Neural cell (in vitro differentiated cells): ENCODE results near the gene RAB44. TPM values are rescaled to one million over a fixed set of nuclear protein-coding genes. Genes with fewer than 3 reads are reported as not detected.

ENCODE experiments used
- H2AFZ ChIP-seq: fragments of 200-600, 300-800 bp; sonication (generic), shearing (Covaris generic); 2 replicates; pipeline ENCODE4 v1.6.0; 2014; ENCODE audit warnings: low read depth, mild to moderate bottlenecking, antibody characterized with exemption, low read length, moderate library complexity
- H3F3A ChIP-seq: fragments of 200-600 bp; shearing (Covaris generic); 2 replicates; pipeline ENCODE4 v1.6.1; 2016; ENCODE audit warnings: mild to moderate bottlenecking, moderate library complexity, mixed read lengths, antibody characterized with exemption, low read length; ENCODE audit not compliant: insufficient read depth, poor library complexity, severe bottlenecking
- H3K27ac ChIP-seq: fragments of 200-600, 300-800 bp; sonication (generic), shearing (Covaris generic); 2 replicates; pipeline ENCODE4 v1.5.1; 2014; ENCODE audit warnings: mild to moderate bottlenecking, low read length, moderate library complexity
- H3K27me3 ChIP-seq: fragments of 300-800, 200-600 bp; sonication (generic), shearing (Covaris generic); 2 replicates; pipeline ENCODE4 v1.6.0; 2014; ENCODE audit warnings: mild to moderate bottlenecking, low read depth, low read length, moderate library complexity; ENCODE audit not compliant: insufficient read depth
- H3K36me3 ChIP-seq: fragments of 300-800, 200-600 bp; sonication (generic), shearing (Covaris generic); 2 replicates; pipeline ENCODE4 v1.5.1; 2014; ENCODE audit warnings: mild to moderate bottlenecking, antibody characterized with exemption, low read length, moderate library complexity; ENCODE audit not compliant: insufficient read depth
- H3K4me2 ChIP-seq: fragments of 300-800, 200-600 bp; sonication (generic), shearing (Covaris generic); 2 replicates; pipeline ENCODE4 v1.6.0; 2014; ENCODE audit warnings: mild to moderate bottlenecking, low read length
- H3K4me3 ChIP-seq: fragments of 300-800, 200-600 bp; sonication (generic), shearing (Covaris generic); 2 replicates; pipeline ENCODE4 v1.5.1; 2014; ENCODE audit warnings: mild to moderate bottlenecking, low read length, moderate library complexity
- H3K79me2 ChIP-seq: fragments of 200-600 bp; shearing (Covaris generic); replicated peaks from 2 replicates; pipeline ENCODE4 v1.6.0; 2014; ENCODE audit warnings: mild to moderate bottlenecking, low read length, moderate library complexity; ENCODE audit not compliant: insufficient read depth
- H3K9ac ChIP-seq: fragments of 300-800, 200-600 bp; sonication (generic), shearing (Covaris generic); 2 replicates; pipeline ENCODE4 v1.6.1; 2016; ENCODE audit warnings: mild to moderate bottlenecking, low read length, mixed read lengths
- H3K9me2 ChIP-seq: fragments of 200-600 bp; shearing (Covaris generic); 2 replicates; pipeline ENCODE4 v1.6.1; 2016; ENCODE audit warnings: mild to moderate bottlenecking, low read length, mixed read lengths; ENCODE audit not compliant: insufficient read depth
- H3K9me3 ChIP-seq: fragments of 200-600, 300-800 bp; sonication (generic), shearing (Covaris generic); 2 replicates; pipeline ENCODE4 v1.6.1; 2016; ENCODE audit warnings: mild to moderate bottlenecking, mixed run types, low read length, moderate library complexity, mixed read lengths
- H4K20me1 ChIP-seq: fragments of 200-600 bp; shearing (Covaris generic); 2 replicates; pipeline ENCODE4 v1.6.1; 2016; ENCODE audit warnings: mild to moderate bottlenecking, mixed run types; ENCODE audit not compliant: insufficient read depth
- EP300 ChIP-seq: fragments of 450-650 bp; conservative IDR thresholded peaks from 2 replicates; pipeline ENCODE4 v1.6.1; 2014; ENCODE audit warnings: antibody characterized with exemption, mild to moderate bottlenecking, moderate library complexity; ENCODE audit not compliant: poor library complexity, severe bottlenecking
- EZH2 ChIP-seq: fragments of 200-600, 300-800 bp; shearing (Covaris generic), sonication (generic); IDR thresholded peaks from 2 replicates; pipeline ENCODE4 v1.6.1; 2014; ENCODE audit warnings: antibody characterized with exemption, low read length, borderline replicate concordance, mild to moderate bottlenecking; ENCODE audit not compliant: insufficient read depth, poor library complexity, severe bottlenecking
- MXI1 ChIP-seq: fragments of 450-650 bp; conservative IDR thresholded peaks from 2 replicates; pipeline ENCODE4 v1.6.1; 2014; ENCODE audit warnings: antibody characterized with exemption, mild to moderate bottlenecking; ENCODE audit not compliant: poor library complexity, severe bottlenecking
- POLR2AphosphoS5 ChIP-seq: IDR thresholded peaks from 2 replicates; pipeline ENCODE4 v1.6.1; 2012
- RAD21 ChIP-seq: fragments of 450-650 bp; conservative IDR thresholded peaks from 2 replicates; pipeline ENCODE4 v1.6.1; 2014; ENCODE audit warnings: antibody characterized with exemption, mild to moderate bottlenecking, moderate library complexity
- SMC3 ChIP-seq: fragments of 450-650 bp; conservative IDR thresholded peaks from 2 replicates; pipeline ENCODE4 v1.6.1; 2014; ENCODE audit warnings: antibody characterized with exemption, mild to moderate bottlenecking, moderate library complexity; ENCODE audit not compliant: poor library complexity
- TAF1 ChIP-seq: IDR thresholded peaks from 2 replicates; pipeline ENCODE4 v1.6.1; 2012; ENCODE audit warnings: low read depth
- polyA plus RNA-seq: library from polyadenylated mRNA; depleted of rRNA; stranded (reverse); fragments of >200 nt; gene quantifications from 2 replicates; pipeline ENCODE4 v1.2.3, GENCODE V29; 2014
- TF ChIP-seq, protein P1 (sequence below): IDR thresholded peaks from 2 replicates; pipeline ENCODE4 v1.6.1; 2012; ENCODE audit warnings: borderline replicate concordance
- TF ChIP-seq, protein P2 (sequence below): fragments of 450-650 bp; IDR thresholded peaks from 2 replicates; pipeline ENCODE4 v1.5.1; 2014; ENCODE audit warnings: antibody characterized with exemption, mild to moderate bottlenecking, moderate library complexity; ENCODE audit not compliant: poor library complexity, severe bottlenecking

RAB44 gene
- polyA plus RNA-seq, 1 donor from 2014 or later = not detected

DNA sequence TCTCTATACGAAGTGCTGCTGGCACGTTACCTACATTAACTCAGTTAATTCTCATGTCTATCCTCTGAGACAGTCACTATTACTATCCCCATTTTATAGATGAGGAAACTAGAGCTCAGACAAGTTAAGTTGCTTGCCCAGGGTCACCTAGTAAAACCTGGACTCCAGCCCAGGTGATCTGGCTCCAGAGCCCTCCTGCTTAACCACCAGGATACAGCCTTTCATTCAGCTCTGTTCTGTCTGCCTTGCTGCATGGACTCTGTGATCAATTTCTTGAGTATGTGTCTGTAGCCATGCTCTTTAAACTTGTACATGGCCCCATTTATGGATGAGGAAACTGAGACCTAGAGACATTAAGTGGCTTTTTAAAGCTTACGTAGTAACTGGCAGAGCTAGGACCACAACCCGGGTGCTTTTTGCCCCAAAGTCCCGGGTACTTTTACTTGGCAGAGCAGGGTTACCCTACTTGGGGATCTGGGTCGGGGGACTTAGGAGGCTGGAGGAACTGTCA lies 14.4 kb upstream of the RAB44 start:
- H4K20me1 ChIP-seq = no peaks in the 10 kb centered on the region
- H3K27me3 ChIP-seq = peaks cover 26% of the 10 kb centered on the region

DNA sequence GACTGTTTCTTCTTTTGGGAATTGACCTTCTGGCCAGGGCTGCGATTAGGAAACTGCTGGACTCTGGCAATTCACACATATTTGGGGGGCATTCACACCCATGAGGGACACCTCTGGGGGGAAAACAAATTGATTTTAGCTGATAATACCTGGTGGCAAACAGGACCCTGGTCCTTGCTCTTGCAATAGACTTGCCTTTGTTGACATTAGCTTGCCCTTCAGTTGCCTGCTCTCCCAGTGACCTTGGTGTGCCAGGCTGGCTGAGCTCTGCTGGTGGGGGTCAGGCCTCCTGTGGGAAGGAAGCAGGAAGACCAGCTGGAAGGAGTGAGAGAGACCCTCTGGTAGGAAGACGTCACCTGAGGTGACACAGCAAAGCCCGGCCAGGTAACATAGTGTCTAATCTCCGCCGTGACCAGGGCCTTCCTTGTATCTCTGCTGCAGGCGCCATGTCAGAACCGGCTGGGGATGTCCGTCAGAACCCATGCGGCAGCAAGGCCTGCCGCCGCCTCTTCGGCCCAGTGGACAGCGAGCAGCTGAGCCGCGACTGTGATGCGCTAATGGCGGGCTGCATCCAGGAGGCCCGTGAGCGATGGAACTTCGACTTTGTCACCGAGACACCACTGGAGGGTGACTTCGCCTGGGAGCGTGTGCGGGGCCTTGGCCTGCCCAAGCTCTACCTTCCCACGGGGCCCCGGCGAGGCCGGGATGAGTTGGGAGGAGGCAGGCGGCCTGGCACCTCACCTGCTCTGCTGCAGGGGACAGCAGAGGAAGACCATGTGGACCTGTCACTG lies 13.8 kb upstream of the RAB44 start:
- H3K27me3 ChIP-seq = peaks cover 23% of the 10 kb centered on the region
- H3K27ac ChIP-seq = no peak overlapping the region
- no peak overlapping the region for H3K9ac ChIP-seq
- H3K36me3 ChIP-seq = no peaks in the 10 kb centered on the region
- no peak overlapping the region for H3K4me2 ChIP-seq
- H3F3A ChIP-seq = no peaks in the 10 kb centered on the region
- no peak overlapping the region for H3K4me3 ChIP-seq
- peaks cover 20% of the 10 kb centered on the region for H3K79me2 ChIP-seq
- no peaks in the 10 kb centered on the region for H3K9me2 ChIP-seq
- no peak overlapping the region for H2AFZ ChIP-seq
- TF ChIP-seq, protein P1, sequence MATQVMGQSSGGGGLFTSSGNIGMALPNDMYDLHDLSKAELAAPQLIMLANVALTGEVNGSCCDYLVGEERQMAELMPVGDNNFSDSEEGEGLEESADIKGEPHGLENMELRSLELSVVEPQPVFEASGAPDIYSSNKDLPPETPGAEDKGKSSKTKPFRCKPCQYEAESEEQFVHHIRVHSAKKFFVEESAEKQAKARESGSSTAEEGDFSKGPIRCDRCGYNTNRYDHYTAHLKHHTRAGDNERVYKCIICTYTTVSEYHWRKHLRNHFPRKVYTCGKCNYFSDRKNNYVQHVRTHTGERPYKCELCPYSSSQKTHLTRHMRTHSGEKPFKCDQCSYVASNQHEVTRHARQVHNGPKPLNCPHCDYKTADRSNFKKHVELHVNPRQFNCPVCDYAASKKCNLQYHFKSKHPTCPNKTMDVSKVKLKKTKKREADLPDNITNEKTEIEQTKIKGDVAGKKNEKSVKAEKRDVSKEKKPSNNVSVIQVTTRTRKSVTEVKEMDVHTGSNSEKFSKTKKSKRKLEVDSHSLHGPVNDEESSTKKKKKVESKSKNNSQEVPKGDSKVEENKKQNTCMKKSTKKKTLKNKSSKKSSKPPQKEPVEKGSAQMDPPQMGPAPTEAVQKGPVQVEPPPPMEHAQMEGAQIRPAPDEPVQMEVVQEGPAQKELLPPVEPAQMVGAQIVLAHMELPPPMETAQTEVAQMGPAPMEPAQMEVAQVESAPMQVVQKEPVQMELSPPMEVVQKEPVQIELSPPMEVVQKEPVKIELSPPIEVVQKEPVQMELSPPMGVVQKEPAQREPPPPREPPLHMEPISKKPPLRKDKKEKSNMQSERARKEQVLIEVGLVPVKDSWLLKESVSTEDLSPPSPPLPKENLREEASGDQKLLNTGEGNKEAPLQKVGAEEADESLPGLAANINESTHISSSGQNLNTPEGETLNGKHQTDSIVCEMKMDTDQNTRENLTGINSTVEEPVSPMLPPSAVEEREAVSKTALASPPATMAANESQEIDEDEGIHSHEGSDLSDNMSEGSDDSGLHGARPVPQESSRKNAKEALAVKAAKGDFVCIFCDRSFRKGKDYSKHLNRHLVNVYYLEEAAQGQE = no peak
- no peak for TF ChIP-seq EP300
- TF ChIP-seq MXI1 = no peak
- no peak for TF ChIP-seq POLR2AphosphoS5
- TF ChIP-seq, protein P2, sequence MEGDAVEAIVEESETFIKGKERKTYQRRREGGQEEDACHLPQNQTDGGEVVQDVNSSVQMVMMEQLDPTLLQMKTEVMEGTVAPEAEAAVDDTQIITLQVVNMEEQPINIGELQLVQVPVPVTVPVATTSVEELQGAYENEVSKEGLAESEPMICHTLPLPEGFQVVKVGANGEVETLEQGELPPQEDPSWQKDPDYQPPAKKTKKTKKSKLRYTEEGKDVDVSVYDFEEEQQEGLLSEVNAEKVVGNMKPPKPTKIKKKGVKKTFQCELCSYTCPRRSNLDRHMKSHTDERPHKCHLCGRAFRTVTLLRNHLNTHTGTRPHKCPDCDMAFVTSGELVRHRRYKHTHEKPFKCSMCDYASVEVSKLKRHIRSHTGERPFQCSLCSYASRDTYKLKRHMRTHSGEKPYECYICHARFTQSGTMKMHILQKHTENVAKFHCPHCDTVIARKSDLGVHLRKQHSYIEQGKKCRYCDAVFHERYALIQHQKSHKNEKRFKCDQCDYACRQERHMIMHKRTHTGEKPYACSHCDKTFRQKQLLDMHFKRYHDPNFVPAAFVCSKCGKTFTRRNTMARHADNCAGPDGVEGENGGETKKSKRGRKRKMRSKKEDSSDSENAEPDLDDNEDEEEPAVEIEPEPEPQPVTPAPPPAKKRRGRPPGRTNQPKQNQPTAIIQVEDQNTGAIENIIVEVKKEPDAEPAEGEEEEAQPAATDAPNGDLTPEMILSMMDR = no peak
- no peak for TF ChIP-seq EZH2
- no peak for TF ChIP-seq RAD21
- TF ChIP-seq SMC3 = no peak
- no peak for TF ChIP-seq TAF1
- no peaks in the 10 kb centered on the region for H3K9me3 ChIP-seq
- no peaks in the 10 kb centered on the region for H4K20me1 ChIP-seq

More for the DNA sequence above, 14.4 kb upstream of the RAB44 start:
- Histone ChIP-seq H3K4me3 (no peak overlapping the region), H3K79me2 (peaks cover 20% of the 10 kb centered on the region), H3K36me3 (no peaks in the 10 kb centered on the region), H3F3A (no peaks in the 10 kb centered on the region), H2AFZ (no peak overlapping the region), H3K4me2 (no peak overlapping the region), H3K27ac (no peak overlapping the region), H3K9me3 (no peaks in the 10 kb centered on the region), H3K9me2 (no peaks in the 10 kb centered on the region), H3K9ac (no peak overlapping the region)
- TF ChIP-seq, protein P2 = no peak
- no peak for TF ChIP-seq EZH2
